Right lobe of liver (tissue), 4 donors: ENCODE data around the gene RAB42.
"Not testable (repeated sequence)": the region's sequence is repeated elsewhere in the genome, so short reads cannot be mapped to it uniquely, and the experiment has no call there.

ENCODE experiments used
- POLR2A ChIP-seq: fragments of 450-650 bp; IDR thresholded peaks from one replicate; pipeline ENCODE4 v1.6.1; 2017; ENCODE audit warnings: antibody characterized with exemption, mild to moderate bottlenecking
- TF ChIP-seq, protein P1 (sequence below), 4 donors: fragments of 200-600 bp in 3 of 4; fragments of 450-650 bp in 1 of 4; IDR thresholded peaks; one replicate each; pipeline versions ENCODE4 v1.5.1 to v1.8.0; 2016 to 2022; ENCODE audit warnings: antibody characterized with exemption in 4 of 4, mild to moderate bottlenecking in 2 of 4
- donor health status: DM: no; HTN: no; CAD: no.
- donor health status: DM: no; HTN: no; CAD: no.
- donor health status: DM: no; HTN: yes; CAD: no.

DNA sequence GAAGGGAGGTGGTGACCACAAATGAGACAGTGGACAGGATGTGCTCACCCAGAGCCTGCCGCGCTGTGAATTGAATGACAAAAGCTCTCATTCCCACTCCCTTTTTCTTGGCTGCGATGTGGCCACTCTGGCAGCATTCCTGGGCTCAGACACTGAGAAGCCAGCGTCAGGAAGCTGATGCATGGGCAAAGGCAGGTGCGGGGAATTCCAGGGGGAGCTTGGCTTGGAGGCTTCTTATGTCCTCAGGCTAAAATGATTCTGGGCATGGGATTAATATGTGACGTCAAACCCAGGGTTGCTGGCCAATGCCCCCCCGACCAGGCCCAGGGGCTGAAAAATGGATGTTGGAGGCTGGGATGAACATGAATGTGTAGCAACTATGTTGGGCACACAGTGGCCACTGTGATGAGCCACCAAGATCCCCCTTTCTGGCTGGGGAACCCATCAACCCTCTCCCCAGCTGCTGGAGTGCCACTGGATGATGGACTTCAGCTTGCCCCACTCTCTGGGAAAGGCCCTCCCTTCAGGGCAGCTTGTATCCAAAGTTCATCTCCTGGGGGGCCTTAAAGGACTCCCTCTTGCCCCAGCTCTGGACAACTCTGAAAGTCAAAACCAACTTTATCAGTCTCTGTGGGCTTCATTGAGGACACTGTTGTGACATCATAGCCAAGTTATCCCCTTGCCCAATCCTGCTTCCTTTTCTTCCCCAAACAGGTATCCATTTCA lies 2.8 kb downstream of the RAB42 start:
- TF ChIP-seq, protein P1, sequence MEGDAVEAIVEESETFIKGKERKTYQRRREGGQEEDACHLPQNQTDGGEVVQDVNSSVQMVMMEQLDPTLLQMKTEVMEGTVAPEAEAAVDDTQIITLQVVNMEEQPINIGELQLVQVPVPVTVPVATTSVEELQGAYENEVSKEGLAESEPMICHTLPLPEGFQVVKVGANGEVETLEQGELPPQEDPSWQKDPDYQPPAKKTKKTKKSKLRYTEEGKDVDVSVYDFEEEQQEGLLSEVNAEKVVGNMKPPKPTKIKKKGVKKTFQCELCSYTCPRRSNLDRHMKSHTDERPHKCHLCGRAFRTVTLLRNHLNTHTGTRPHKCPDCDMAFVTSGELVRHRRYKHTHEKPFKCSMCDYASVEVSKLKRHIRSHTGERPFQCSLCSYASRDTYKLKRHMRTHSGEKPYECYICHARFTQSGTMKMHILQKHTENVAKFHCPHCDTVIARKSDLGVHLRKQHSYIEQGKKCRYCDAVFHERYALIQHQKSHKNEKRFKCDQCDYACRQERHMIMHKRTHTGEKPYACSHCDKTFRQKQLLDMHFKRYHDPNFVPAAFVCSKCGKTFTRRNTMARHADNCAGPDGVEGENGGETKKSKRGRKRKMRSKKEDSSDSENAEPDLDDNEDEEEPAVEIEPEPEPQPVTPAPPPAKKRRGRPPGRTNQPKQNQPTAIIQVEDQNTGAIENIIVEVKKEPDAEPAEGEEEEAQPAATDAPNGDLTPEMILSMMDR (IDR thresholded peaks at IDR 0.05), result not testable (repeated sequence)
- TF ChIP-seq POLR2A, result not testable (repeated sequence)
